ENCODE results near the gene FNDC10.

Gene FNDC10

GRCh38 chr1:1616045-1616790 lies 16.3 kb upstream of the FNDC10 start:
- DNase-seq = no peak

- DNase-seq = peak; percentile 96
Measured at GRCh38 chr1:1615256-1616044, 15.5 kb upstream of the FNDC10 start, which contains the start of gene MIB2. Gene MIB2, plus strand, starts transcription at chr1:1615500. Its CDS starts 7,953 bp downstream, at chr1:1623453.

- DNase-seq = no peak
Measured at GRCh38 chr1:1614954-1615255, 15.0 kb upstream of the FNDC10 start.

DNA sequence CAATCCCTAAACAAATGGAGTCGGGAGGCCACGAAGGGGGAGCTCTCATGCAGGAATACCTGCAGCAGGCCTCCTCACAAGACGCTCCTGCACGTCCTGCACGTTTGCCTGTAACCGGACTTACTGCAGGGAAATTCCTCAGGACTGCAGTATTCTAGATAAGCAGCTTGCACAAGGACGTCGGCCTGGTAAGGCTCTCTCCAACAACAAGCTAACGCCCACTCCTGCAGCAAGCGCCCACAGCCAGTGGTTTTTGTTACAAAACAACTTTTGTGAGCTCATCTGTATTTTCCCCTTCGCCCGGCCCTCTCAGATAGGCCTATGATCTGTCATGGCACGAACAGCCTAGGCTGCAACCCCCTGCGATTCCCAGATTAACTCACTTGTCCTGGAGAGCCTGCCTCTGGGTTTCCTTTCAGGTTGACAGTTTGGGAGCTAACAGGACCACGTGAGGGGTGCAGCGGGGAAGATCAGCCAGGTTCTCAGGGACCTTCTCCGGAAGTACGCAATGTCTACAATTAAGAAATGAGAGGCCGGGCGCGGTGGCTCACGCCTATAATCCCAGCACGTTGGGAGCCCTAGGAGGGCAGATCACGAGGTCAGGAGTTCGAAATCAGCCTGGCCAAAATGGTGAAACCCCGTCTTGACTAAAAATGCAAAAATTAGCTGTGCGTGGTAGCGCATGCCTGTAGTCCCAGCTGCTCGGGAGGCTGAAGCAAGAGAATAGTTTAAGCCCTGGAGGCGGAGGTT lies 14.4 kb upstream of the FNDC10 start:
- DNase-seq = no peak

DNA sequence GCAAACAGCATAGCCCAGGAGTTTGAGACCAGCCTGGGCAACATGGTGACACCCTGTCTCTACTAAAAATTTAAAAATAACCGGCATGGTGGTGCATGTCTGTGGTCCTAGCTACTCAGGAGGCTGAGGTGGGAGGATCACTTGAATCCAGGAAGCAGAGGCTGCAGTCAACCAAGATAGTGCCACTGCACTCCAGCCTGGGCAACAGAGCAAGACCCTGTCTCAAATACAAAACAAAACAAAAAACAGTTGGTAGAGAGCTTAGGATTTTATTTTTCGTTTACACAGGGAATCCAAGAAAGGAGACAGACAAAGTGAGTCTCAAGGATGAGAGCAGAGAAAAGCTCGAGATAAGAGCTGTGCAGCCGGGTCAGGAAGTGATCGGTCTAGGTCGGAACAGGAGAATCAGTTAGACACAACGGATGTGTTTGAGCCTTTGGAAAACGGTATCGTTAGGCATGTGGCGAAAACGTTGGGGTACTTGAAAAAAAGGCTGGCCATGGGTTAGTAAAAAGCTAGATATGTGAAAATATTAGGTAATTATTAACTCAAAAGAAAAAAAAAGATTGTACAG lies 13.7 kb upstream of the FNDC10 start:
- no peak for DNase-seq

GRCh38 chr1:1612104-1612400 lies 12.1 kb upstream of the FNDC10 start:
- no peak for DNase-seq

DNA sequence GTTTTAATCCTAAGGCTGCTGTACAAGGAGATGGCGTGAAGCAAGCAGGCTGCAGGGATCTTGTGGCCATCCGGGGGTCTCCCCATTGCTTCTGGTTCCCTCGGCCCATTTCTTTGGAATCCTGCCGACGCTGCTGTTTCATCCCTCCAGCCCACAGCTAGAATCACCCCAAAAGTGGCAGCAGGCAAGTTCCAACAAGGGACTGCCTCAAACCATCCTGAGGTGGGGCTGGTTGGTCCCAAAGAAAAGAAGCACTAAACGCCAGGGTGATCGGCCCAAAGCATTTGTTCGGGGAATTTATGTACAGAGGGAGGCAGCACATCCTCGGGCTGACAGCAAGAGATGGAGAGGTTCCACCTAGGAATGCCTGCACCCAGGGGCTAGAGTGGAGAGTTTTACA lies 10.9 kb upstream of the FNDC10 start:
- no peak for DNase-seq

GRCh38 chr1:1609822-1610485 lies 10.0 kb upstream of the FNDC10 start:
- no peak for DNase-seq

DNA sequence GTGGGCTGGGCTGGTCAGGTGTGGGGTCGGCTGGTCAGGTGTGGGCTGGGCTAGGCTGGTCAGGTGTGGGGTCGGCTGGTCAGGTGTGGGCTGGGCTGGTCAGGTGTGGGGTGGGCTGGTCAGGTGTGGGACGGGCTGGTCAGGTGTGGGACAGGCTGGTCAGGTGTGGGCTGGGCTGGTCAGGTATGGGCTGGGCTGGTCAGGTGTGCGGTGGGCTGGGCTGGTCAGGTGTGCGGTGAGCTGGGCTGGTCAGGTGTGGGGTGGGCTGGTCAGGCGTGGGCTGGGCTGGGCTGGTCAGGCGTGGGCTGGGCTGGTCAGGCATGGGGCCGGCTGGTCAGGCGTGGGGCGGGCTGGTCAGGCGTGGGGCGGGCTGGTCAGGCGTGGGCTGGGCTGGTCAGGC lies 6.3 kb upstream of the FNDC10 start:
- no peak for DNase-seq

- DNase-seq = no peak
Measured at GRCh38 chr1:1605724-1606123, 5.8 kb upstream of the FNDC10 start.

DNA sequence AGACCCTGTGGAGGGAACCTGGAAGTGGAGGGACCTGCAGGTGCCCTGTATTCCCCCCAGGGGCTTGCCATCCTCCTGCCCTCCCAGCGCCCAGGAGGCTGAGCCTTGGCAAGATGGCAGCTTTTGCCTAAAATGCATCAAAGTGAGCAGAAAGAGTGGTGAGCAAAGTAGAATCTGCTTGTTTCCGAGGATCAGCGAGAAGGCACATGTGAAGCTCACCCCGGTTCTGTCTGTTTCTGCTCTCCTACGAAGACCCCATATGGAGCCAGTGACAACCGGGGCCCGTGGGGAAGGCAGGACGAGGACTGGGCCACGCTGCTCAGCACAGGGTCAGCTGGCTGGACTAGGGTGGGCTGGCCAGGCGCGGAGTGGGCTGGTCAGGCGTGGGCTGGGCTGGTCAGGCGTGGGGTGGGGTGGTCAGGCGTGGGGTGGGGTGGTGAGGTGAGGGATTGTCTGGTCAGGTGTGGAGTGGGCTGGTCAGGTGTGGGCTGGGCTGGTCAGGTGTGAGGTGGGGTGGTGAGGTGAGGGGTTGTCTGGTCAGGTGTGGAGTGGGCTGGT lies 5.2 kb upstream of the FNDC10 start:
- no peak for DNase-seq

DNA sequence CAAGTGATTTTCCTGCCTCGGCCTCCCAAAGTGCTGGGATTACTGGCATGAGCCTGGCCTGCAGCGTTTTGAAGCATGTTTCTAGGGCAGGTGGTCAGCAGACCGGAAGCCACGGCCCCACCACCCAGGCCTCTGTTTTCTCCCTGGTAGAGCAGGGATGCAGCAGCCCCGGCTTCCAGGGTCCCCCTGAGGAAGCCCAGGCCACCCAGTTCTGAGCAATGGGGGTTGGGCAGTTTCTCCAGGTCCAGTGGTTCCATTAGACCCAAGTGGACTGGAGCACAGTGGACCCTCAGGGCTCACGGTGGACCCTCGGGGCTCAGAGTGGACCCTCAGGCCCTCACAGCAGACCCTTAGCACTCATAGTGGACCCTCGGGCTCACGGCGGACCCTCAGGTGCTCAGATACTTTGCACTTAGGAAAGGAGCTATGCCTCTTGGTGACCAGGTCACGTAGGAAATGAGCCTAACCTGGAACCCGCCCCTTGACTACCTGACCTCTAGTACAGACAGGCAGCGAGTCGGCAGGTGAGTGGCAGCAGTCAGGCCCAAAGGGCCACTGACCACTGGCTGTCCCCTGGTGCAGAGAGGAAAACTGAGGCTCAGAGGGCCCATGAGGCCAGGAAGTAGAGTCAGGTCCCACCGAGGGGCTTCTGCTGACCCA lies 4.6 kb upstream of the FNDC10 start:
- no peak for DNase-seq

DNA sequence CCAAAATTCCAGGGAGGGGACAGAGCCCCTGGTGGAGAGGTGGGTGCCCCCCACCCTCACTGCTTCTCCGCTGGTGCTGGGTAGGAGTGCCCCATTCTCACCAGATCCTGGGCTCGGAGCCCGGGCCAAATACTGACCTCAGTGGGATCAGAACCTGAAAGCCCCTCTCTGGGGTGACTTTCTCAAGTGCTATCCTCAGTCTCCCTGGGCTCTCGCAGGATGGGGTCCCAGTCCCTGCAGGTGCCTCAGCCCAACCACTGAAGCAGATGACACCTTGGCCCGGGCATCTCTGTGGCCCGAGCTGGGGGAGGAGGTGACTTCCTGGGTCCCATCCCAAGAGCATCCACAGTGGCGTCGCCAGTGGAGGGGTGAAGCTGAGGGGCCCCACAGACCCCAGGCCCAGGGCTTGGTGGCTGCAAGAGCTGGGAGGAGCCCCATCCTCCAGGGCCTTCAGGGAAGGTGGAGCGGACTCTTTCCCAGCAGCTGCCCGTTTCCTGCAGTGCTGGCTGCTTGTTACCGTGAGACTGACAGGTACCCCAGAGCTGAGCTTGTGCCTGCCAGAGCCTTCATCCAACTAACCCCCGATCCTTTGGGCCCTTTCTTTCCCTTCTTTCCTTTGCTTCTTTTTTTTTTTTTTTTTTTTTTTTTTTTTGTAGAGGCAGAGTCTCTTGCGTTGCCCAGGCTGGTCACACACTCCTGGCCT lies 3.9 kb upstream of the FNDC10 start:
- no peak for DNase-seq

DNA sequence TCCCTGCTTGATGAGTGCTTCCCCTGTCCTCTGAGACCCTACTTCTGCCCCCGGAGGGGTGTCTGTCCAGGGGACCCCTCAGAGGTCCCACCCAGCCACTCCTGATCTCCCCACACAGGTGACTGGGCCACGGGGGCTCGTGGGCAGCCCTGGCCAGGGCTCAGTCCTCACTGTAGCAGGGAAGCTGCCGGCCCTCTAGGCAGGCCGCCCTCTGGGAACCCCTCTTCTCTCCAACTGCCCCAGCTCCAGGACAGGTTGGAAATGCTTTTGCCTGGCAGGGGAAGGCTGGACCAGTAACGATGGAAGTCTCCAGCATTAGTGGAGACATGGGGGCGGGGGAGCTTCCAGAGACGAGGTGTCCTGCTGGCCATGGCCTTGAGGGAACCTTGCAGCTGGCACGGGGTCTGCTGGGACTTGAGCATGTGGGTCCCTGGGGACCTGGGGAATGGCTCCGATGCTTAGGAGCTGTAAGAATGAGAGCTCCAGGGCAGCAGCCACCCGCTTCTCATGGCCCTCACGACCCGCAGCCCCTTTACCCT lies 3.1 kb upstream of the FNDC10 start:
- no peak for DNase-seq

- no peak for DNase-seq
Measured at GRCh38 chr1:1602304-1602967, 2.5 kb upstream of the FNDC10 start.

DNA sequence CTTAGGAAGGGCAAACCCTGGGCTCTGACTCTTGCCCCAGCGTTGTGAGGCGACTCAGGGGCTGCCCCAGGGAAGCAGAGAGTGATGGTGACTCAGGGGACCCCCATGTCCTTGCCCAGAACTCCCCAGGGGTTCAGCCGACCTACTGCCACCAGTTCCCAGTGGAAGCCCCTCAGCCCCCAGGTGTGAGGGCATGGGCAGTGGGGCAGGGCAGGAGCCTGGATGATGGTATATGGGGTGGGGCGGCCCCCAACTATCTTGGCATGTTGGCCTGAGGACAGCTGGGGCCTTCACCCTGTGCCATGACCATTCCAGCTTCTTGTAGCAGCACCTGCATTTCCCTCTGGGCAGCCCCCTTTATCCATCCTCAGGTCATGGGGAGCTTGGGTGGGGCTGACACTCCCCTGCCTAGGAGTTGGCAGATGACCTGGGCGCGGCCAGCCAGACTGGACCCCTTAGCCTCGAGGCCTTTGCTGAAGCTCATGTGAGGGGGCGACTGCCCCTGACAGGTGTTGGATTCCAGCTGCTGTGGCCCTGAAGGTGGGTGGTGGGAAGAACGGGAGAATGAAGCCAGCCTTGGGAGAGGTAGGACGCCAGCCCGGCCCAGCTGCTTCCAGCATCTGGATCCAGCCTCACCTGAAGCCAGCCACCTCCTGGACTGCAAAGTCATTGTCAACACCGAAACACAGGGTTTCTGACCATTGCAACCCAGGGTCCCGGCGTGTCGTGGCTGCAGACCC lies 1.8 kb upstream of the FNDC10 start:
- no peak for DNase-seq

GRCh38 chr1:1600861-1601563 lies 1.1 kb upstream of the FNDC10 start:
- no peak for DNase-seq

DNA sequence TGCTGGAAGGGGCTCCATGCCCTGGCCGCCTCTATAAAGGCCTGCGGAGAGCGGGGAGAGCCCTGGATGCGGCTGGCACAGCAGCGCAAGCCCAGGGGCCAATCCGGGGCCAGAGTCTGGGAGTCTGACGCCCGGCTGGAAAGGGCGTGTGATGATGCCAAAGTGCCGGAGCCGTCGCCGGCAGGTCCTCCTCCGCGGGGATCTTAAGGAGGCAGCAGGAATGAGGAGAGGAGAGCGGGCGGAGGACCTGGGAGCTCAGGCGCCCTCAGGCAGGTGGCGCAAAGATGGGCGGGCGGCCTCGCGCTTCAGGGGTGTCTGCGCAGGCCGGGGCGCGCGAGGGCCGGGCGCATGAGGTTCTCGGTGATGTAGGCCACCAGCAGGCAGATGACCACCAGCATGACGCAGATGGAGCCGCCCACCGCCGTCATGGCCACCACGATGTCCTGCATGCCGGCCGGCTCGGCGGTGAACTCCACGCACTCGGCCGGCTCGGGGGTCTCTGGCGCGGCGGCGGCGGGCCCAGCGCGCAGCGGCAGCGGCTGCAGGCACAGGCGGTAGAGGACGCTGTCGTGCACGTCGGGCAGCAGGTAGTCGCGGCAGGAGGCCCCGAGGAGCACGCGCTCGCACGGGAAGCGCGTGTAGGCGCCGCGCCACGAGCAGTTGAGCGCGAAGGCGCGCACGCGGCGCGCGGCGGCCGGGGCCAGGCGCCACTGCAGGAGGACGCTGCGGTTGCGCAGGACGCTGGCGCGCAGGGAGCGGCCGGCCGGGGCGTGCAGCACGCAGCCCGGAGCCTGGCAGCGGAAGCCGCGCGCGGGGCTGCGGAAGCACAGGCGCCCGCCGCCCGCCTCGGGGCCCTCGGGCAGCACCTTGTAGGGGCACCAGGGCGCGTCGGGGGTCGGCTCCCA lies 653 bp downstream of the FNDC10 start:
- peak; percentile 35 for DNase-seq

Data from fibroblast of skin of abdomen (primary cell).